ENCODE measurements around the gene RTL10.

Gene RTL10

GRCh38 chr22:19853058-19853878 is 1.4 kb downstream of the RTL10 start:
- no peak for TF ChIP-seq CTCF (conservative IDR thresholded peaks at IDR 0.05)

GRCh38 chr22:19852177-19852781 is 2.4 kb downstream of the RTL10 start:
- no peak for TF ChIP-seq CTCF (conservative IDR thresholded peaks at IDR 0.05)
- peak overlapping the region; percentile 99 for H3K27ac ChIP-seq

More at GRCh38 chr22:19853058-19853878, 1.4 kb downstream of the RTL10 start:
- H3K27ac ChIP-seq, result peak overlapping the region; percentile 99

- H3K27ac ChIP-seq, result peak overlapping the region; percentile 99
- no peak for TF ChIP-seq CTCF (conservative IDR thresholded peaks at IDR 0.05)
Observed at GRCh38 chr22:19851291-19852176, 3.1 kb downstream of the RTL10 start.

GRCh38 chr22:19850763-19851109 is 3.9 kb downstream of the RTL10 start:
- H3K27ac ChIP-seq, result peak overlapping the region; percentile 99
- no peak for TF ChIP-seq CTCF (conservative IDR thresholded peaks at IDR 0.05)

- H3K27ac ChIP-seq, result peak overlapping the region; percentile 99
- TF ChIP-seq CTCF (conservative IDR thresholded peaks at IDR 0.05), result no peak
Observed at GRCh38 chr22:19849835-19850762, 4.6 kb downstream of the RTL10 start.

GRCh38 chr22:19848298-19849224 is 6.1 kb downstream of the RTL10 start:
- peak overlapping the region; percentile 99 for H3K27ac ChIP-seq
- no peak for TF ChIP-seq CTCF (conservative IDR thresholded peaks at IDR 0.05)
